Measurements from ENCODE around the gene CEP97.
"Not testable (repeated sequence)": the region's sequence is repeated elsewhere in the genome, so short reads cannot be mapped to it uniquely, and the experiment has no call there.

Gene CEP97

GRCh38 chr3:101703169-101703568 is 21.2 kb upstream of the CEP97 start:
- no peak for DNase-seq (ENCODE audit: low spot score)

GRCh38 chr3:101704639-101705038 is 19.8 kb upstream of the CEP97 start:
- not testable (repeated sequence) for DNase-seq (ENCODE audit: low spot score)

- DNase-seq (ENCODE audit: low spot score) = no peak
Observed at GRCh38 chr3:101709126-101709525, 15.3 kb upstream of the CEP97 start.

GRCh38 chr3:101718455-101718854 is 6.0 kb upstream of the CEP97 start:
- DNase-seq (ENCODE audit: low spot score) = no peak

- no peak for DNase-seq (ENCODE audit: low spot score)
Observed at GRCh38 chr3:101719604-101720185, 4.7 kb upstream of the CEP97 start.

GRCh38 chr3:101720851-101721840 is 3.3 kb upstream of the CEP97 start:
- DNase-seq (ENCODE audit: low spot score) = peak; percentile 25

- no peak for DNase-seq (ENCODE audit: low spot score)
Observed at GRCh38 chr3:101722394-101723173, 1.8 kb upstream of the CEP97 start.

- peak; percentile 55 for DNase-seq (ENCODE audit: low spot score)
Observed at GRCh38 chr3:101725194-101725889, 928 bp downstream of the CEP97 start.

- no peak for DNase-seq (ENCODE audit: low spot score)
Observed at GRCh38 chr3:101725890-101726275, 1.5 kb downstream of the CEP97 start.

GRCh38 chr3:101729586-101729985 is 5.2 kb downstream of the CEP97 start:
- DNase-seq (ENCODE audit: low spot score) = no peak

- no peak for DNase-seq (ENCODE audit: low spot score)
Observed at GRCh38 chr3:101730839-101731238, 6.4 kb downstream of the CEP97 start.

- no peak for DNase-seq (ENCODE audit: low spot score)
Observed at GRCh38 chr3:101732240-101732641, 7.8 kb downstream of the CEP97 start.

- no peak for DNase-seq (ENCODE audit: low spot score)
Observed at GRCh38 chr3:101735833-101736232, 11.4 kb downstream of the CEP97 start.

- DNase-seq (ENCODE audit: low spot score) = not testable (repeated sequence)
Observed at GRCh38 chr3:101741914-101742313, 17.5 kb downstream of the CEP97 start.

- DNase-seq (ENCODE audit: low spot score) = no peak
Observed at GRCh38 chr3:101744811-101745210, 20.4 kb downstream of the CEP97 start.

- DNase-seq (ENCODE audit: low spot score) = not testable (repeated sequence)
Observed at GRCh38 chr3:101745934-101746333, 21.5 kb downstream of the CEP97 start.

- not testable (repeated sequence) for DNase-seq (ENCODE audit: low spot score)
Observed at GRCh38 chr3:101753386-101754113, 29.1 kb downstream of the CEP97 start.

GRCh38 chr3:101758224-101758623 is 33.8 kb downstream of the CEP97 start:
- no peak for DNase-seq (ENCODE audit: low spot score)

GRCh38 chr3:101762041-101762646 is 37.7 kb downstream of the CEP97 start:
- DNase-seq (ENCODE audit: low spot score) = no peak

GRCh38 chr3:101777745-101778281 is 53.4 kb downstream of the CEP97 start:
- DNase-seq (ENCODE audit: low spot score) = not testable (repeated sequence)
